Stimulated activated naive CD4-positive, alpha-beta T cell (primary cell): ENCODE data around the gene C20orf141.

Experiments
- DNase-seq, 6 experiments: peaks; one replicate each; lab custom pipeline; 2025; lab: John Stamatoyannopoulos, UW

The C20orf141 gene

GRCh38 chr20:2846698-2847097, 31.9 kb downstream of the C20orf141 start:
- DNase-seq: no peak

- no peak for DNase-seq
These were observed 33.0 kb downstream of the C20orf141 start for GRCh38 chr20:2847802-2848201.

DNA sequence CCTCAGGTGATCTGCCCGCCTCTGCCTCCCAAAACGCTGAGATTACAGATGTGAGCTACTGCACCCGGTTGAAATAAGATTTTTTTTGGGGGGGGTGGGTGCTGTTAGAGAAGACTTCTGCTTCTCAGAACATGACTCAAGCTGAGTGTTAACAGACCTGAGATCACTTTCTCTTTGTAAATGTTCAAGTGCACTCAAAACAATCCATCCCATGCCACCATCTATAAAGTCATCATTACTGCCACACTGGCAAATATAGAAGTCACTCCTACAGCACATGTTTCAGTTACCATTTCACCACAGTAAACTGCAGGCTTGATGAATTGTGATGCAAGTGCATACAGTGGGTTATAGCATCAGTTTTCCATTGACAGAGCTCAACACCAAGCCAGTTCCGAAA, 34.7 kb downstream of the C20orf141 start:
- DNase-seq: no peak

GRCh38 chr20:2851086-2851485, 36.3 kb downstream of the C20orf141 start:
- DNase-seq: no peak

- no peak for DNase-seq
These were observed 43.8 kb downstream of the C20orf141 start for GRCh38 chr20:2858591-2858990.

GRCh38 chr20:2859330-2860121, 44.7 kb downstream of the C20orf141 start:
- no peak for DNase-seq

GRCh38 chr20:2864626-2865025, 49.8 kb downstream of the C20orf141 start:
- DNase-seq: no peak

DNA sequence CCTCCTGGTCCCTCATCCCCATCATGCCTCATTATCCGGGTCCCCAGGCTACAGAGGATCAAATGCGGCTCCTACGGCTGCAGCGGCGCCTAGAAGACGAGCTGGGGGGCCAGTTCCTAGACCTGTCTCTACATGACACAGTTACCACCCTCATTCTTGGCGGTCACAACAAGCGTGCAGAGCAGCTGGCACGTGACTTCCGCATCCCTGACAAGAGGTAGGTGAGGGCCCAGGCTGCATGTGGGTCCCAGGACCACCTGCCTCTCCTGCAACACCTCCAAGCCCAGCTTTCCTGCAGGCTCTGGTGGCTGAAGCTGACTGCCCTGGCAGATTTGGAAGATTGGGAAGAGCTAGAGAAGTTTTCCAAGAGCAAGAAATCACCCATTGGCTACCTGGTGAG, 50.3 kb downstream of the C20orf141 start:
- DNase-seq: no peak
